ENCODE measurements around the gene GPC4.

Gene GPC4

DNA sequence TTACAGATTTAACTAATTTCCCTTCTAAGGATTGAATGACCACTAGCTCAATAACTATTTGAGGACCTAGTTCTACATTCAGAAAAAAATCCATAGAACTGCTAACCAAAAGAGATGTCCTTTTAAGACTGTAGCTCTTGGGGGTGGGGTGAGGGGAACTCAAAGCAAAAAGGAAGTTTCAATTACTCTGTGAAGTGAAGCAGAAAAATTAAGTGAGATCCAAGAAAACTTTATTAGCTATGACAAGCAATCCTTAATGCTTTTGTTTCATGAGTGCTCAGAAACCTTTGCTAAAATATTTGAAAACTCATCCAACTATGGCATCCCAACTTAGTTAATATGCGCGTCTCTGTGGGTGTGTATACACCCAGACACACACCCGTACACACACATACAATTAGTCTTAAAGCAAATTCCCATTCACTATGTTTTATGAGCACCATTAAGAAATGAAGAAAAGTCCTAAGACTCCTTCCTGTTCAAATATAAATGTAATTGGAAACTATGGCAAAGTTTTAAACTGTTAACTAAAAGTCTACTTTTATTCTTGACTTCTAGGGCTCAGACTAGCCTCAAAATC is 44.5 kb downstream of the GPC4 start:
- Histone ChIP-seq H3K9ac (ENCODE audit: low read depth in 1 of 2, low read length in 2 of 2) (no peak overlapping the region), H3K9me3 (ENCODE audit: control insufficient read depth in 1 of 2, low read length in 2 of 2) (no peaks in the 10 kb centered on the region), H3K27ac (ENCODE audit: low read depth, low read length) (no peak overlapping the region), H3K4me3 (ENCODE audit: low read depth in 1 of 2, low read length in 2 of 2) (no peak overlapping the region), H3K4me1 (ENCODE audit: control insufficient read depth in 1 of 2, insufficient read depth in 2 of 2, low read length in 2 of 2) (peaks cover 13 to 28% of the 10 kb centered on the region in 2 donors), H3K36me3 (ENCODE audit: control insufficient read depth in 1 of 2, insufficient read depth in 2 of 2, low read length in 2 of 2) (no peaks in the 10 kb centered on the region), H3K27me3 (ENCODE audit: control insufficient read depth in 1 of 2, insufficient read depth in 2 of 2, low read length in 2 of 2) (no peaks in the 10 kb centered on the region)

DNA sequence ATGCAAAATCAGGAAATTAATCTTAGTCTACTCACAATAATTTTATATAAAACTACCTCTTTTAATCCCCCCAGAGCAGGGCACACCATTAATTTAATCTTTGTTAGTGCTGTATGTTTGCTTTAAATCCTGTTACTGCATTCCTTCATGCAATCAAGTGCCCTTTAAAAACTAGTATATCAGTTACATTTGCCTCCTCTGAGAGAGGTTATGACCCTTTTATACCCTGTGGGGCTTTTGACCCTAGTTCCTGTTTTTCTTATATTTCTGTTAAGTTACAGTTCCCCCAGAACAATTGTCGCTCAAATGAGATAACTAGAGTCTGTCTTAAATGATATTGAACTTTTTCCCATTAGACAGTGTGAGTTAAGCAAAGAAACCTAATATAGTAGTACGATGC is 46.2 kb downstream of the GPC4 start:
- Histone ChIP-seq H3K9me3 (ENCODE audit: control insufficient read depth in 1 of 2, low read length in 2 of 2) (no peaks in the 10 kb centered on the region), H3K4me1 (ENCODE audit: control insufficient read depth in 1 of 2, insufficient read depth in 2 of 2, low read length in 2 of 2) (peaks cover 0 to 18% of the 10 kb centered on the region in 2 donors), H3K27me3 (ENCODE audit: control insufficient read depth in 1 of 2, insufficient read depth in 2 of 2, low read length in 2 of 2) (no peaks in the 10 kb centered on the region), H3K4me3 (ENCODE audit: low read depth in 1 of 2, low read length in 2 of 2) (no peak overlapping the region), H3K9ac (ENCODE audit: low read depth in 1 of 2, low read length in 2 of 2) (no peak overlapping the region), H3K27ac (ENCODE audit: low read depth, low read length) (no peak overlapping the region), H3K36me3 (ENCODE audit: control insufficient read depth in 1 of 2, insufficient read depth in 2 of 2, low read length in 2 of 2) (no peaks in the 10 kb centered on the region)

DNA sequence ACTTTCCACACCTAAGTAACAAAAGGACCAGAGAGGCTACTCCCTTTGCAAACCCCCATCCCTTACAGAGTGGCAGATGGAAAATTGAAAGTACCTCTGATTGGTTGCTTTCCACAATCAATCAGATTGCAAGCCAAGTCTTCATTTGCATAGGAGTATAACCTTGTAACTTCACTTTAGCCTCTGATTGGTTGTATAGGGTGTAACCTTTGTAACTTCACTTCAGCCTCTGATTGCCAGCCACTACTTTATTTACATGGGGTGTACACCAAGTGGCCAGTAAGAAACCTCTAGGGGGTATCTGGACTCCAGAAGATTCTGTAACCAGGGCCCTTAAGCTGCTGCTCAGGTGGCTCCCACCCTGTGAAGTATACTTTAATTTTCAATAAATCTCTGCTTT is 48.6 kb downstream of the GPC4 start:
- Histone ChIP-seq H3K9ac (ENCODE audit: low read depth in 1 of 2, low read length in 2 of 2) (no peak overlapping the region), H3K4me3 (ENCODE audit: low read depth in 1 of 2, low read length in 2 of 2) (no peak overlapping the region), H3K36me3 (ENCODE audit: control insufficient read depth in 1 of 2, insufficient read depth in 2 of 2, low read length in 2 of 2) (no peaks in the 10 kb centered on the region), H3K27ac (ENCODE audit: low read depth, low read length) (no peak overlapping the region), H3K4me1 (ENCODE audit: control insufficient read depth in 1 of 2, insufficient read depth in 2 of 2, low read length in 2 of 2) (peaks cover 0 to 5% of the 10 kb centered on the region in 2 donors), H3K9me3 (ENCODE audit: control insufficient read depth in 1 of 2, low read length in 2 of 2) (no peaks in the 10 kb centered on the region), H3K27me3 (ENCODE audit: control insufficient read depth in 1 of 2, insufficient read depth in 2 of 2, low read length in 2 of 2) (no peaks in the 10 kb centered on the region)

DNA sequence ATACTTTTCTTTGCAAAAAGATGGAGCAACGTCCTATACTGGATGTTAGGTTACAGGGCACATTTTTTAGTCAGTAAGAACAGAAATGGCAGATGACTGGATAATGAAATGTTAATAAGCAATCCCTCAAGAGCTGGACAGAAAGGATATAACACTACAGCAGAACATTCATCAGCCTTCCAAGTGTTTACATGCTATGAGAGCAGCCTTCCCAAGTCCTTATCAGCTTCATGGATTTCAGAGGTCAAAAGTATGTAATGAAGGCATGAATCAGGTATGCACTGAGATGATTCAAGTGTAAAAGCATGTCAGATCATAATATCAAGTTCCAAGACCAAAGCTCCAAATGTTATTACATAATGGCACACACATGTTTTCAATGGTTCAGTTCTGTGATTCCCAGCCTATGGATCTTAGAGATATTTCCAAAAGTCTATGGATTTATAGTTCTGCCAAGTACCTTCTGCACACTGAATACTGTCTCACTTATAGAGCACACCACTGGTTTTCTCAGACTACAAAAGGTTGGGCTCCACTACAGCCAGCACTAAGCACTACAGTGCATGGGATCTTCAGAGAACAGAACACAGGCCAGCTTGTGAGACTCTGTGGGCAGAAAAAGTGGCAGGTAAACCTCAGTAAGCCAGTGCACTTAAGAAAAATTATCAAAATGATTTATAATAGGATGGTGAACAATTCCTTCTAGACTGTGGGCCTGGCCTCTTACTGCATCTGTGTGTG is 49.2 kb downstream of the GPC4 start:
- Histone ChIP-seq H3K36me3 (ENCODE audit: control insufficient read depth in 1 of 2, insufficient read depth in 2 of 2, low read length in 2 of 2) (no peaks in the 10 kb centered on the region), H3K9me3 (ENCODE audit: control insufficient read depth in 1 of 2, low read length in 2 of 2) (no peaks in the 10 kb centered on the region), H3K4me1 (ENCODE audit: control insufficient read depth in 1 of 2, insufficient read depth in 2 of 2, low read length in 2 of 2) (peaks cover 0 to 5% of the 10 kb centered on the region in 2 donors), H3K27ac (ENCODE audit: low read depth, low read length) (no peak overlapping the region), H3K4me3 (ENCODE audit: low read depth in 1 of 2, low read length in 2 of 2) (no peak overlapping the region), H3K9ac (ENCODE audit: low read depth in 1 of 2, low read length in 2 of 2) (no peak overlapping the region), H3K27me3 (ENCODE audit: control insufficient read depth in 1 of 2, insufficient read depth in 2 of 2, low read length in 2 of 2) (no peaks in the 10 kb centered on the region)

DNA sequence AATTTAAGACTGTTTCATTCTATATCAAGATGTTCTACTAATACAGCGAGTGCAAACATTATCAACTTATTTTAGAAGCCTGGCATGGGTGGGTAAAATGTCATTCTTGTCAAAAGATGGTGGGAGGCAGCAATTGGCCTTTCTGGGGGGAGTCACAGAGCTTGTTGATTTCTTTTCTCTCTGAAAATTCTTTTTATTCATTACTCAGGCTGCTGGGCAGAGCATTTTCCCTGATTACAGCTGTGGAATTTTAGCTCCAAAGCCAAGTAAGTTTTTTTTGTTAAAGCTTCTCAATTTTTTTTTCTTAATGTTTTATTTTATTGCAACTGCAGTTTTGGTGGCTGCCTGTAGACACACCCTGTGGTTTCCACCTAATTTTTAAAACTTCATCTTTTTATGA is 50.4 kb downstream of the GPC4 start:
- H3K4me1 ChIP-seq (ENCODE audit: control insufficient read depth in 1 of 2, insufficient read depth in 2 of 2, low read length in 2 of 2): peaks cover 0 to 5% of the 10 kb centered on the region in 2 donors
- no peak overlapping the region for H3K9ac ChIP-seq (ENCODE audit: low read depth in 1 of 2, low read length in 2 of 2)
- H3K4me3 ChIP-seq (ENCODE audit: low read depth in 1 of 2, low read length in 2 of 2): no peak overlapping the region
- H3K27me3 ChIP-seq (ENCODE audit: control insufficient read depth in 1 of 2, insufficient read depth in 2 of 2, low read length in 2 of 2): no peaks in the 10 kb centered on the region
- no peak overlapping the region for H3K27ac ChIP-seq (ENCODE audit: low read depth, low read length)
- no peaks in the 10 kb centered on the region for H3K9me3 ChIP-seq (ENCODE audit: control insufficient read depth in 1 of 2, low read length in 2 of 2)
- H3K36me3 ChIP-seq (ENCODE audit: control insufficient read depth in 1 of 2, insufficient read depth in 2 of 2, low read length in 2 of 2): no peaks in the 10 kb centered on the region

DNA sequence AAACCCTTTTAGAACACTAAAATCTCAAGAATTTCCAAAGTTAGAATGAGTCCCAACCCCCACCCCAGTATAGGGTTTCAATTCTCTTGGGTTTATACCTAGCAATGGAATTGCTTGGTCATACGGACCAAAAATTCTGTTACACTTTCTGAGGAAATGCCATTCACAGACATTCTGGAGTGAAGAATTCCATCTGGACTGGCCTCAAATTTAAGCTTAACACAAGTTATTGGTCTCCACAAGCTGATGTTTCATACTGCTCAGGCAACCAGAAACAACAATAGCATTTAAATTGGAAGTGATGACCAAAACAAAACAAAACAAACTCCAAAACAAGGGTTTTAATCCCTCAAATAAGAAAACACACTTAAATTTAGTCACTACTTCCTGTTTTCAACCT is 51.1 kb downstream of the GPC4 start:
- Histone ChIP-seq H3K27me3 (ENCODE audit: control insufficient read depth in 1 of 2, insufficient read depth in 2 of 2, low read length in 2 of 2) (no peaks in the 10 kb centered on the region), H3K4me3 (ENCODE audit: low read depth in 1 of 2, low read length in 2 of 2) (no peak overlapping the region), H3K9me3 (ENCODE audit: control insufficient read depth in 1 of 2, low read length in 2 of 2) (no peaks in the 10 kb centered on the region), H3K36me3 (ENCODE audit: control insufficient read depth in 1 of 2, insufficient read depth in 2 of 2, low read length in 2 of 2) (no peaks in the 10 kb centered on the region), H3K4me1 (ENCODE audit: control insufficient read depth in 1 of 2, insufficient read depth in 2 of 2, low read length in 2 of 2) (peaks cover 0 to 5% of the 10 kb centered on the region in 2 donors), H3K27ac (ENCODE audit: low read depth, low read length) (no peak overlapping the region), H3K9ac (ENCODE audit: low read depth in 1 of 2, low read length in 2 of 2) (no peak overlapping the region)

DNA sequence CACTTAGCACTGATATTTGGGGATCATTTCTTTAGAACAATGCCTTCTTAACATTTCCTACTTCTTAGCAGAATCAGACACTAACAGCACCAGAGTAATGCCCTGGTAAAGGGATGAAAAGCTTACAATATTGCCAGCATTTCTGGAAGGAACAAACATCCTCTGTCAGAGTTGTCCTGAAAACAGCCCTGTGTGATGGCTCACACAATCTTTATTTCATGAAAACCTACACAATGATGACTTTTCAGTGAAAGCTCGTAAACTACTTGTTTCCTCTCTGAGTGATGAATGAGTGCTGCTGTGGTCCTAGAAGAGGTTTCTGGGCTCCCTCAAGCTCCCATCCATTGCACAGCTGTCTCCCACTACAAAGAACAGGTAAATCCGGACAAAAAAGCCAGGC is 52.8 kb downstream of the GPC4 start:
- H3K36me3 ChIP-seq (ENCODE audit: control insufficient read depth in 1 of 2, insufficient read depth in 2 of 2, low read length in 2 of 2): no peaks in the 10 kb centered on the region
- H3K9ac ChIP-seq (ENCODE audit: low read depth in 1 of 2, low read length in 2 of 2): no peak overlapping the region
- H3K4me3 ChIP-seq (ENCODE audit: low read depth in 1 of 2, low read length in 2 of 2): no peak overlapping the region
- H3K27ac ChIP-seq (ENCODE audit: low read depth, low read length): no peak overlapping the region
- H3K9me3 ChIP-seq (ENCODE audit: control insufficient read depth in 1 of 2, low read length in 2 of 2): no peaks in the 10 kb centered on the region
- no peaks in the 10 kb centered on the region for H3K27me3 ChIP-seq (ENCODE audit: control insufficient read depth in 1 of 2, insufficient read depth in 2 of 2, low read length in 2 of 2)
- H3K4me1 ChIP-seq (ENCODE audit: control insufficient read depth in 1 of 2, insufficient read depth in 2 of 2, low read length in 2 of 2): peaks cover 0 to 5% of the 10 kb centered on the region in 2 donors

DNA sequence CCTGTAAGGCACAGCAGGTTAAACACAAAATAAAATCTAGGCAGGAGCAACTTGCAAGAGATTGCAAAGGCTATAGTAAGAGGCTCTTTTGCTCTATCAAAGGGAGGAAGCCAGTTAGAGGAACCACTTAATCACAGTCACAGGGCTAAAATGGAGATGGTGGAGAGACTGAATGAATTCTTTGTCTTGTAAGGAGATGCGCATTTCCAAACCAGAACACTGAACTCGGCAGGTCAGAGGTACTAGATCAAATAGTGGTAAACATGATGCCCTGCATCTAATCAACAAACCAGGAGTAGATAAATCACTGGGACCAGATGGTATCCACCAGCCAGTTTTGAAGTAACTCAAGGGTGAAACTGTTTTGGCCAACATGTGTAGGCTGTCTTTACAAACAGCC is 55.8 kb downstream of the GPC4 start:
- H3K27me3 ChIP-seq (ENCODE audit: control insufficient read depth in 1 of 2, insufficient read depth in 2 of 2, low read length in 2 of 2): no peaks in the 10 kb centered on the region
- H3K36me3 ChIP-seq (ENCODE audit: control insufficient read depth in 1 of 2, insufficient read depth in 2 of 2, low read length in 2 of 2): no peaks in the 10 kb centered on the region
- H3K27ac ChIP-seq (ENCODE audit: low read depth, low read length): no peak overlapping the region
- no peak overlapping the region for H3K9ac ChIP-seq (ENCODE audit: low read depth in 1 of 2, low read length in 2 of 2)
- no peak overlapping the region for H3K4me3 ChIP-seq (ENCODE audit: low read depth in 1 of 2, low read length in 2 of 2)
- H3K9me3 ChIP-seq (ENCODE audit: control insufficient read depth in 1 of 2, low read length in 2 of 2): no peaks in the 10 kb centered on the region
- H3K4me1 ChIP-seq (ENCODE audit: control insufficient read depth in 1 of 2, insufficient read depth in 2 of 2, low read length in 2 of 2): no peaks in the 10 kb centered on the region

DNA sequence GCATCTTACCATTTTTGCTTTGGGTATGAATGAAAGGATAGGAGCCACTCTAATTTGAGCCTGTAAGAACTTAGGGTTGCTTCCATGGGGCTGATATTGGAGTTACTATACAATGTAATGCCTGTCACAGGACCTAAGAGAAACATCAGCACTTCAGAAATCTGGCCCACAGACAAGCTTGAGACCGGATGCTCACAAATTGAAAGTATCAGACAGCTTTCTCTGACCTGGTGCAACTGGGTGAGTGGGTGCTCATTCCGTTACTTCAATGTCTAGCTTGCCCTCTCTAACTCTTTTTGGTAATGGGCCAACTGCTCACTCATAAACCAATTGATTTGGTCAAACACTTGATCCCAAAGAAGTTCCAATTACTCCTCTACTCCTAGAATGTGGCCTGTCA is 62.1 kb downstream of the GPC4 start:
- H3K27ac ChIP-seq (ENCODE audit: low read depth, low read length): no peak overlapping the region
- no peak overlapping the region for H3K4me3 ChIP-seq (ENCODE audit: low read depth in 1 of 2, low read length in 2 of 2)
- no peaks in the 10 kb centered on the region for H3K36me3 ChIP-seq (ENCODE audit: control insufficient read depth in 1 of 2, insufficient read depth in 2 of 2, low read length in 2 of 2)
- no peaks in the 10 kb centered on the region for H3K27me3 ChIP-seq (ENCODE audit: control insufficient read depth in 1 of 2, insufficient read depth in 2 of 2, low read length in 2 of 2)
- peaks cover 0 to 11% of the 10 kb centered on the region in 2 donors for H3K4me1 ChIP-seq (ENCODE audit: control insufficient read depth in 1 of 2, insufficient read depth in 2 of 2, low read length in 2 of 2)
- H3K9me3 ChIP-seq (ENCODE audit: control insufficient read depth in 1 of 2, low read length in 2 of 2): no peaks in the 10 kb centered on the region
- H3K9ac ChIP-seq (ENCODE audit: low read depth in 1 of 2, low read length in 2 of 2): no peak overlapping the region

DNA sequence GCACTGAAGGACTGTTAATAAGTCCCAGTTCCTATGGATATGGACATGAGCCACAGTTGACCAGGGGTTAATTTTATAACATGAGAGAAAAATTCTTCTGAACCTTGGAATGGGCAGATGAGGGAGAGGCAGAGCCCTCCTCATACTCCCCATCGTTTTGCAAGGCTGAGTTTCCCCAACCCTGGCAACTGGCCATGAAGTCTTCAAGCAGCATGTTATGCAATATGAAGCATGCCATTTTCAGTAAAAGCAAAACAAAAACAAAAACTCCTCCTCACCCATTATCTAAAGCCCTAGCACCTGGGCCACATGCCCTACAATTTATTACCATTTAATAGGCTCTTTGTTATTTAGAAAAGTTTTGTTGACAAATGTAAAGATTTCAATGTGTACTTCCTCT is 64.5 kb downstream of the GPC4 start:
- H3K4me1 ChIP-seq (ENCODE audit: control insufficient read depth in 1 of 2, insufficient read depth in 2 of 2, low read length in 2 of 2): peaks cover 0 to 11% of the 10 kb centered on the region in 2 donors
- H3K36me3 ChIP-seq (ENCODE audit: control insufficient read depth in 1 of 2, insufficient read depth in 2 of 2, low read length in 2 of 2): no peaks in the 10 kb centered on the region
- H3K27ac ChIP-seq (ENCODE audit: low read depth, low read length): no peak overlapping the region
- H3K9ac ChIP-seq (ENCODE audit: low read depth in 1 of 2, low read length in 2 of 2): no peak overlapping the region
- H3K9me3 ChIP-seq (ENCODE audit: control insufficient read depth in 1 of 2, low read length in 2 of 2): no peaks in the 10 kb centered on the region
- no peak overlapping the region for H3K4me3 ChIP-seq (ENCODE audit: low read depth in 1 of 2, low read length in 2 of 2)
- no peaks in the 10 kb centered on the region for H3K27me3 ChIP-seq (ENCODE audit: control insufficient read depth in 1 of 2, insufficient read depth in 2 of 2, low read length in 2 of 2)
